NCI-H2107 treated with DMSO at 0.1 percent for 48 hours (cell line): ENCODE data around the gene PNRC1.
"Not testable (repeated sequence)": the region's sequence is repeated elsewhere in the genome, so short reads cannot be mapped to it uniquely, and the experiment has no call there.

Experiments used
- DNase-seq: peaks from one replicate; lab custom pipeline; 2025; ENCODE audit not compliant: unreplicated experiment; lab: John Stamatoyannopoulos, UW

PNRC1 gene

DNA sequence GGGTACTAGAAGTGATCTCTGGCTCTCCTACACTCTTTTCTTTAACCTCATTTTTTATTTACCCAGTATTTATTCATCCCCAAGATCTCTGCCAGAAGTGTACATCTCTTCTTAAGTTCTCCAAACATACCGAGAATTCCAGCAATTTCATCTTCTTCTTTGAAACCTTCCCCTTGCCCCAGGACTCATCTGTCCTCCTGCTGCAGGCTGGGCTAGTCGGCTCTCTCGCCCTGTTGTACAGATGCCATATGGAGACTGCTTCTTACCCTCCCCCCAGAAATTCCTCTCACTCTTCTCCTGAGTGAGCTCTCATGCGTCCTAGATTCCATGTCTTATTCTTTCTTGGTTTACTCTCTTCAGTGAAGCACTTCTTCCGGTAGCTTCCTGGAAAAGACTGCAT, 21.9 kb upstream of the PNRC1 start:
- no peak for DNase-seq

DNA sequence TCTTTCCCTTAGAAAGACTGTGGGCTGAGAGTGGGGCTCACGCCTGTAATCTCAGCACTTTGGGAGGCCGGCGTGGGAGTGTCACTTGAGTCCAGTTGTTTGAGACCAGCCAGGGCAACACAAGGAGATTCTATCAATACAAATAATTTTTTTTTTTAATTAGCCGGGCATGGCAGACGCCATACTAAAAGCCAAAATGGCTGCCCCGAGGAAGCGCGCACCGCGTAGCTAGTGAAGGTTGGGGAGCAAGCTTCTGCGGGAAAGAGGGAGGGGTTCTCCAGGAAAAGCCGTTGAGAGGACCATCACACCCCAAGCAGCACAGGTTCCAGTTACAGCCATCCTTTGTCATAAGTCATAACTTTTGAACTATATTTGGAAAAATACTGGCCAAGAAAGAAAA, 21.3 kb upstream of the PNRC1 start:
- no peak for DNase-seq

DNA sequence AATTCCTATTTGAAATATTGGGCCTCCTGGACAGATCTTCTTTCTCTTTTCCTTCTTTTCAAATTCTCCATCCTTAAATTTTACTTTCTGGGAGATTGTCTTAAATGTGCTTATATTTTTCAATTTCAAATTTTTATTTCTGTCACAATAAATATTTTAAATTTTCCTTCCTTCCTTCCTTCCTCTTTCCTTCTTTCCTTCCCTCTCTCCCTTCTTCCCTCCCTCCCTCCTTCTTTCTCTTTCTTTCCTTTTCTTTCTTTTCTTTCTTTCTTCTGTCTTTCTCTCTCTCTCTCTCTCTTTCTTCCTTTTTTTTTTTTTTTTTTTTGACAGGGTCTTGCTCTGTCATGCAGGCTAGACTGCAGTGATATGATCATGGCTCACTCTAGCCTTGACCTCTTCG, 16.7 kb upstream of the PNRC1 start:
- DNase-seq = no peak

DNA sequence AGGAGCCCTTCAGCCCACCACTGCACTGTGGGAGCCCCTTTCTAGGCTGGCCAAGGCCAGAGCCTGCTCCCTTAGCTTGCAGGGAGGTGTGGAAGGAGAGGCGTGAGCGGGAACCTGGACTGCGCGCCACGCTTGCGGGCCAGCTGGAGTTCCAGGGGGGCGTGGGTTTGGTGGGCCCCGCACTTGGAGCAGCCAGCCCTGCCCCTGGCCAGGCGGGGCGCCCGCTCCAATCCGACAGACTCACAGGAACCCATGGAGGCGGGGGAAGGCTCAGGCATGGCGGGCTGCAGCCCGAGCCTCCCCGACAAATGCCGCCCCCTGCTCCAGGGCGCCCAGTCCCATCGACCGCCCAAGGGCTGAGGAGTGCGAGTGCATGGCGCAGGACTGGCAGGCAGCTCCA, 15.6 kb upstream of the PNRC1 start:
- not testable (repeated sequence) for DNase-seq

DNA sequence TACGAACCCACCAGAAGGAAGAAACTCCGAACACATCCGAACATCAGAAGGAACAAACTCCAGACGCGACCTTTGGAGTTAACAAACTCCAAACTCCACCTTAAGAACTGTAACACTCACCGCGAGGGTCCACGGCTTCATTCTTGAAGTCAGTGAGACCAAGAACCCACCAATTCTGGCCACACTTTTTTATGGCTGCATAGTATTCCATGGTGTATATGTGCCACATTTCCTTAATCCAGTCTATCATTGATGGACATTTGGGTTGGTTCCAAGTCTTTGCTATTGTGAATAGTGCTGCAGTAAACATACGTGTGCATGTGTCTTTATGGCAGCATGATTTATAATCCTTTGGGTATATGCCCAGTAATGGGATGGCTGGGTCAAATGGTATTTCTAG, 14.4 kb upstream of the PNRC1 start:
- not testable (repeated sequence) for DNase-seq

DNA sequence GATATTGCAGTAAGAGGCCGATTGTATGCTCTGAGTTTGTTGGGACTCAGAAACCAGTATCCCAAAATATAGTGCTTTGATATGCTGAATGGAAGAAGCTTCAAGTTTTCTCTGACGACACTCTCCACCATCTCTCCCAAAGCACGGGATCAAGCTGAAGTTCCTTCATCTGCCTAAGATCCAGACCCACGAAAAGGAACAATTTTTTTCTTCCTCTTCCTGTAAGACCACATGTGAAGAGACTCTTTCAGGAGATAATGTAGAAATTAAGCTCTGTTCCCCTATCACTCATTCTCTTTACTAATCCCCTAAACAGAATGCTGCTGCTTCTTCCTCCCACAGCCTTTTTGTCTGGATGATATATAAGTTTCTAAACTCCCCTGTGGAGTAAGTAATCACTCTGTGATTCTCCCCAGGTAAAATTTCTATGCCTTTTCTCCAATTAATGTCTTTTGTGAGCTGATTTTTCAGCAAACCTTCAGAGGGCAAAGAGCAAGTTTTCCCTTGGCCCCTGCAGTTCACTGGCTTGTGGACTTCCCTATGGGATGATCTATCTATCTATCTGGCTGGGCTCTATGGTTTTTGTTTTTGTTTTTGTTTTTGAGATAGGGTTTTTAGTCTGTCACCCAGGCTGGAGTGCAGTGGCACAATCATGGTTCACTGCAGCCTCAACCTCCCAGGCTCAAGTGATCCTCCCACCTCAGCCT, 13.5 kb upstream of the PNRC1 start:
- no peak for DNase-seq

DNA sequence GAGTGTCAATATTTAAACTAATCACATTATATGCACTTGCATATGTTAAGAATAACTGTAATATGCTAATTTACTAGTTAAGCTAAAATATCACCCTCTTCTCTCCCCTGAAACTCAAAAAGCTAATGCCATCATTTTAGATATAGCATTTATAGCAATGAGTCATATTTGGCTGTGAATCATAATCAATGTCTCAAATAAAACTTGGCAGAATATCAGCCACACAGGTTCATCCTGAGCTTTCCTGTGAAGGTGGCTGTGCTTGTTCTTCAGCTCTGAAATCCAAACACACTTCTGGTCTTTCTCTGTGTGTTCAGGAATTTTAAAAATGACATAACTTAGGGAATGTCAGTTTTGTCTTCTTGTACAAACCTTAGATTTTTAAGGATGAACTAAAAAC, 12.8 kb upstream of the PNRC1 start:
- no peak for DNase-seq

DNA sequence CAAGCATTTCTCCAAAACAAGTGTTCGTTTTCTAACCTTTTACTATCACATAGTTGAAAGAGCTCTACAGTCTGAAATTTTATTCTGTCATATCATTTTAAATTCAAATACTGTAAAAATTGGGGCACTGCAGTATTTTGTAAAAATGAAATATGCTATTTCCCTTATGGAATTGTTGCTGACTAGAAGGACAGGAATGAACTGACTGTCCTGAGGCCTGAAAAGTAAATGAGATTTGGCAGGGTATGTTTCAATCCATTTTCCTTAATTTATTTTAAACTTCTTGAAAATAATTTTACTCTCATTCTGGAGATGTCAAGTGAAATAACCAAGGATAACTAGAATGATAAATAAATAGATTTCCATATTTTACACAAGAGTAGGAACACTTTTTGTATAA, 11.9 kb upstream of the PNRC1 start:
- no peak for DNase-seq

DNA sequence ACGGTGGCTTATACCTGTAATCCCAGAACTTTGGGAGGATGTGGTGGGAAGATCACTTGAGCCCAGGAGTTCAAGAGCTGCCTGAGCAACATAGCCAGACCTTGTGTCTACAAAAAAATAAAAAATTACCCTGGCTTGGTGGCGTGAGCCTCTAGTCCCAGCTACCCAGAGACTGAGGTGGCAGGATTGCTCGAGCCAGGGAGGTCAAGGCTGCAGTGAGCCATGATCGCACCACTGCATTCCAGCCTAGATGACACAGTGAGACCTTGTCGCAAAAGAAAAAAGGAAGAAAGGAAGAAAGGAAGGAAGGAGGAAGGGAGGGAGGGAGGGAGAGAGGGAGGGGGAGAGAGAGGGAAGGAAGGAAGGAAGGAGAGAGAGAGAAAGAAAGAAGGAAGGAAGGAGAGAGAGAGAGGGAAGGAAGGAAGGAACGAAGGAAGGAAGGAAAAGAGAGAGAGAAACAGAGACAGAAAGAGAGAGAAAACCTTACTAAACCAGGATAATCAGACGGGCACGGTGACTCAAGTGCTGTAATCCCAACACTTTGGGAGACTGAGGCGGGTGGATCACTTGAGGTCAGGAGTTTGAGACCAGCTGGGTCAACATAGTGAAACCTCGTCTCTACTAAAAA, 10.9 kb upstream of the PNRC1 start:
- DNase-seq = no peak

DNA sequence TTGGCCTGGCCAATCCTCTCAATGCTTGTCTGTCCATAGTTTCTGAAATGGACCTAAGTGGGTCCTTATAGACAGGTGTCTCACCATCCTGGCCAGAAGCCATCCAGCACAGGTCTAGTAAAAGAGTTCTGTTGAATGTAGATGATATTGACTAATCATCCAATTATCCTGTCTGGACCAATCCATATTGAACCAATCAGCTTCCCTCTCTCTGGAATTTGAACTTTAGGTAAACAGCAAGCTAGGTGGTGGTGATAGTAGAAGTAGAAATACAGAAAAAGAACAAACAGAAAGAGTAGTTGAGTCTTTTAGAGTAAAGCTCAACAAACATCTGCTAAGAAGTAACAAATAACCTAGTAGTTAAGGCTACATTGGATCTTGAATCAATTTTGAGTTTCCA, 9.5 kb upstream of the PNRC1 start:
- no peak for DNase-seq

DNA sequence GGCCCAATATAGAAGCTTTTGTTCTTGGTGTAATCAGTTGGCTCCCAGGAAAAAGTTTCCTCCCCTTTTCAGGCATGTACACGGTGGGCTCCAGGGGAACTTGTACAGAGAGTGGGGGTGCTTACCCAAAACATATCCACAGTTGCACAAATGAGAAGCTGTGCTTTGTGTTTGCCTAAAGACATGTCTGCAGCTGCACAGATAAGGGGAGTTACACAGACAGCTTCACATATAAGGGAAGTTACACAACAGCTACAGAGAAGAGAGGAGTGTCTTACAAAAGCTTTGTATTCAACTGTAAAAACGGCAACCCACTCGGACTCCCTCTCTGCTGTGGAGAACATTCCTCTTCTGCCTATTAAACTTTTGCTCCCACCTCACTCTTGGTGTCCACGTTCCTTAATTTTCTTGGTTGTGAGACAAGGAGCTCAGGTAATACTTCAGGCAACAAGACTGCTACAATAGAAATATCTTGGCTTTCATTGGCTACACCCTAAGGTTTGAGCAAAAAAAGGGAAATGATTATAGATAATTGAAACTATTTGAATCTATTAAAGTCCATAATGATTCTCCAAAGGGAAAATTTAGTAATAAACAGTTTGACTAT, 7.4 kb upstream of the PNRC1 start:
- no peak for DNase-seq

DNA sequence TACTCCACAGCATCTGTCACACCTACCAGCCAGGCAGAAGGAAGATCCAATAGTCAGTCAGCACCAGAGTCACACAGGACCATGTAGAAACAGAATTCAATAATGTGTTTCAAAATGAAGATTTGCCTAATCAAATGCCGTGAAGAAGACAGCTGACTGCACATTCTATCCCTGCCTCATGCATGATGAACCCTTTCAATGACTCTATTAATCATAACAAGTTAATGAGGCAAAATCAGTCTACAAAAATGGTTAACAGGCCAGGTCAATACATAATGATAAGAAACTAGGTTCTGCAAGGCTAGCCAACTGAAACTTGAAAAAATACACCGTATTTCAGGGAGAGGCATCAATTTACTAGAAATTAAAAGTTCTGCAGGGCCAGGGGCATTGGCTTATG, 6.7 kb upstream of the PNRC1 start:
- DNase-seq = no peak

DNA sequence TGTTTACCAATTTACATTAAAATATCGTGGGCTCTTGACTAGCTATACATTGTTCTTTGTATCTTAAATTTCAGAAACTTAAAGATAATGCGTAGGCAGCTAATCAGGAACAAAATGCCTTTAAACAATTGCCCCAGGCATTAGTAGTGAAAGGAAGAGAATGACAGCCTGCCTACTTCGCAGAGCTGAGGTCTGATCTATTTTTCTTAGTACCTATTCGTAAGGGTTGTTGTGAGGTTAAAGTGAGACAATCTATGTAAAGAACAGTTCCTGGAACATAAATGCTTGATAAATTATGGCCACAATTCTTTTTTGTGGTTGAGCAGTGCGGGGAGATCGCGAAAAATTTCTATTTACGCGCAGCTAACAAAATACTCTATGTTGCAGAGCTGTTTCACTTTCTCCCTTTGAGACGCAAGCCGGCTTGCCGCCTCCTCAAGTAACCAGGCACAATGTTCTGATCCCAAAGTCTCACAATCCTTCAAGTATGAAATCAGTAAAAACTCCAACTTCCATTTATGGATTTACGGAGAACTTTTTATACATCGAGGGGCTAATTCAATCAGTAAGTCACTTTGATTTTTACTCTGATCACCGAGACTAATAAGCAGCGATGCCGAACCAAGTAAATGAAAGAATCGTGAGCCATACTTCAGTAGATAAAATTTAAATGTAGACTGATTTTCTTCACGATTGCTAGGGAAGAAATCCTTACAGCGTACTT, 878 bp upstream of the PNRC1 start:
- peak; percentile 51 for DNase-seq

DNA sequence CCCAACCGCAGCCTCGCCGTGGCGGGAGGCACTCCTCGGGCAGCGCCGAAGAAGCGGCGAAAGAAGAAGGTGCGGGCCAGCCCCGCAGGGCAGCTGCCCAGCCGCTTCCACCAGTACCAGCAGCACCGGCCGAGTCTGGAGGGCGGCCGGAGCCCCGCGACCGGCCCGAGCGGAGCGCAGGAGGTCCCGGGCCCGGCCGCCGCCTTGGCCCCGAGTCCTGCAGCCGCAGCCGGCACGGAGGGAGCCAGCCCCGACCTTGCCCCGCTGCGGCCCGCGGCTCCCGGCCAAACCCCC, 525 bp downstream of the PNRC1 start:
- DNase-seq = no peak

DNA sequence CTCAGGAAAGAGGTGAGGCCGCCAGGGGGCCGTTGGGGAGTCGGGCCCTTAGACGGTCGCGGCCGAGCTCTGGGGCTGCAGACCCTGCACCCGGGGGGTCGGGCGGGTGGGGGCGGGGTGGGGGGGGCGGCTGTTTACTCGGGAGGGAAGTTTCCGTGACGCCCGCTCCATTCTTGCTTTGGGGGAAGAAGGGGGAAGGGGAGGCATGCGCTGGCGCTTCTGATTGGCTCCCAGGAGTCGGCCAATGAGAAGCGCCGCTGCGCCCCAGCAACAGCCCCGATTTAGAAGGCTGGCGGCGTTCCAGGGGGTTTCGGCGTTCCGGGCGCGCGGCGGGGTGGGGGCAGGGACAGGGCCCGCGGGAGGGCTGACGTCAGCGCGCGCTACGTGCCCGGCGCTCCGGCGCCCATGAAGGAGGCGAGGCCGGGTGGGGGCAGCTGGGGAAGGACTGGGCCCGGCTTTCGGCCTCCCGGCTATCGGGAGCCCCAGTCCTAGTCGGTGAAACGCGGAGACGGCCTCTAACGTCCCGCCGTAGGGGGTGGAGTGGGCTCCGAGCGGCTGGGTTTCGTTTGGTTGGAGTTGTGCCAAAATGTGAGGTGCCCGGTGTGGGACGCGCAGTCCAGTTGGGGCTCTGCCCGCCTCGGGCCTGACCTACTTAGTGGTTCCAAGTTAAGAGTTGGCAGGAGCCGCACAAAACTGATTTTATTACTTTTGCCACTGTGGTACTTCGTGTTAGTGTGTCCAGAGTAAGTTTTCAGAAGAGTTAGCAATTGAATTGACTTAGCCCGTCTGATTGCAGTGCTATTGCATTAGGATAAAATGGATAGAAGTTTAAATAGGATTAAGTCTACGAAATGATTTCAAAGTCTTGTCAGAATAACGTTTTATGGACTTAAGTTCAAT, 1.1 kb downstream of the PNRC1 start:
- peak; percentile 80 for DNase-seq

DNA sequence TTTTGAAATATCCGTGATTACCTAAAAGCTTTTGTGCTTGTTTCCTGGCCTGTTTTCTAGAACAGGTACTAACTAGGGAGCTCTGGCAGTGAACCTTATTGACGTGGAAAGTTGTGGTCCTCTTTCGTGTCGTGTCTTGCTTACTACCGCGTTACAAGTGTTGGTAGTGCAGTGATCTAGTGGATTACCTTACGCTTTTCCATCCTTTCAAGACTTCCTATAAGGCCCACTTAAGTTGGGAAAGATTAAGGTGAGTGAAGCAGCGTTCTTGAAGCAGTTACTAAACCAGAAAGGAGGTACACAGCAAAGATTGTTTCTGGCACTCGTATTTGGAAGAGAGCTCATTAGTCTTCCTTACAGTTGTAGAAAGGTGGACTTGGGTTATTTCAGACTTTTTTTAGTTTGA, 1.9 kb downstream of the PNRC1 start:
- DNase-seq = no peak

DNA sequence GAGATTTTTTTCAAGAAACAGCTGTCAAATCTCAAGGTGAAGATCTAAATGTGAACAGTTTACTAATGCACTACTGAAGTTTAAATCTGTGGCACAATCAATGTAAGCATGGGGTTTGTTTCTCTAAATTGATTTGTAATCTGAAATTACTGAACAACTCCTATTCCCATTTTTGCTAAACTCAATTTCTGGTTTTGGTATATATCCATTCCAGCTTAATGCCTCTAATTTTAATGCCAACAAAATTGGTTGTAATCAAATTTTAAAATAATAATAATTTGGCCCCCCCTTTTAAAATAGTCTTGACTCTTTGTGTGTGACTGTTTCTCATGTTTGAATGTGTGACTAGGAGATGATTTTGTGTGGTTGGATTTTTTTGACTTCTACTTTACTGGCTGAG, 4.0 kb downstream of the PNRC1 start:
- DNase-seq = no peak

DNA sequence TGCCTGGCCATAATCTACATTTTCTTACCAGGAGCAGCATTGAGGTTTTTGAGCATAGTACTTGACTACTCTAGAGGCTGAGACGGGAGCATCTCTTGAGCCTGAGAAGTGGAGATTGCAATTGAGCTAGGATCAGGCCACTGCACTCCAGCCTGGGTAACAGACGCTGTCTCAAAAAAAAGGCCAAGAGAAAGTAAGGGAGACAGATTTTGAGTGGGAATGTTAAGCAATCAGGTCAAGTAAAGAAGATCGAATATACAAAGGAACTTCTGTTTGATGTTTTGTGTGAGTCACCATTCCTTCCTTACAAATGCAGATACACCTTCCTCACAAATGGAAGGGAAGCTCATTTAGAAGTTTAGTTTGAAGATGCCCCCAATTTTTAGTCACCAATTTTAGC, 4.4 kb downstream of the PNRC1 start:
- DNase-seq = no peak

DNA sequence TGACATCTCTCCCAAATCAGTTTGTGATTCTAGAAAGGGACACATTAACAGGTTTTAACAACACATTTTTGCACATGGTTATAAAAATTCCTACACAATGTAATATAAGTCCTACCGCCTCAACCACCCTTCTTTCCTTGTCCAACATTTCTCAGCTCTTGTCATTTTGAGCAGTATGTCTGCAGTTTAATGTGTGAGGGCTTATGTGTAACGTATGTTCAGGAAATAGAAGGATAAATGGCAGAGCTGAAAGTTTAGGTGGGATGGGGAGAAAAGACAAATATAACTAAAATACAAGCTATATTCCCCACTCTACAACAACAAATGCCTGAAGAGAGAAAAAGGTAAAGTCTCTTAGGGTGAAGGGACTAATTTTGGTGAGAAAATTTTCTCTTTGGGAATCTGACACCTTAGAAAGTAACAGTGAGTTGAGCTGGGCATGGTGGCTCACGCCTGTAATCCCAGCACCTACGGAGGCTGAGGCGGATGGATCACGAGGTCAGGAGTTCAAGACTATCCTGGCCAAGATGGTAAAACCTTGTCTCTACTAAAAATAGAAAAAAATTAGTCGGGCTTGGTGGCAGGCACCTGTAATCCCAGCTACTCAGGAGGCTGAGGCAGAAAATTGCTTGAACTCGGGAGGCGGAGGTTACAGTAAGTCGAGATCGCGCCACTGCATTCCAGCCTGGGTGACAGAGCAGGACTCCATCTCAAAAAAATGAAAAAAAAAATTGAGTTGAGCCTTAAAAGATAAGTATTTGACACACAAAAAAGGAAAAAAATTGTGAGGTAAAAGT, 5.1 kb downstream of the PNRC1 start:
- no peak for DNase-seq

DNA sequence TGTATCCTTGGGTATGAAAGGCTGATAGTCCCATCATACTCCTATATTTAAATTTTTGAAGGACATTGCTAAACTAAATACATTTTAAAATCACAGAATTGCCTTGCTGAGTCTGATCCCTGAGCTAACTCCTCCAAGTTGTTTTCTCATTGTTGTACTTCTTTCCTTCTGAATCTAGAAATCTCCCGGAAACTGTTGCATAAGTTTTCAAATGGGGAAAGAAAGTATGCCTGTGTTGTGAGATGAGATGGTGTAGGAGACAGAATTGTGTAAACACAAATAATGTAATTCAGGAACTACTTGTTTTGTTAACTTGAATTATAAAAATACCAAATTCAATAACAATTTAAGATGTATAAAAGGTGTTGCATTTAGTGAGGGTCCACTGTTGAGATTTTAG, 7.3 kb downstream of the PNRC1 start:
- no peak for DNase-seq
